DMS79 treated with DMSO at 0.1 percent for 48 hours (cell line): ENCODE results near the gene UST.
"Not testable (repeated sequence)": the region's sequence is repeated elsewhere in the genome, so short reads cannot be mapped to it uniquely, and the experiment has no call there.

Experiments used
- DNase-seq: peaks from one replicate; lab custom pipeline; 2025; lab: John Stamatoyannopoulos, UW

UST gene

DNA sequence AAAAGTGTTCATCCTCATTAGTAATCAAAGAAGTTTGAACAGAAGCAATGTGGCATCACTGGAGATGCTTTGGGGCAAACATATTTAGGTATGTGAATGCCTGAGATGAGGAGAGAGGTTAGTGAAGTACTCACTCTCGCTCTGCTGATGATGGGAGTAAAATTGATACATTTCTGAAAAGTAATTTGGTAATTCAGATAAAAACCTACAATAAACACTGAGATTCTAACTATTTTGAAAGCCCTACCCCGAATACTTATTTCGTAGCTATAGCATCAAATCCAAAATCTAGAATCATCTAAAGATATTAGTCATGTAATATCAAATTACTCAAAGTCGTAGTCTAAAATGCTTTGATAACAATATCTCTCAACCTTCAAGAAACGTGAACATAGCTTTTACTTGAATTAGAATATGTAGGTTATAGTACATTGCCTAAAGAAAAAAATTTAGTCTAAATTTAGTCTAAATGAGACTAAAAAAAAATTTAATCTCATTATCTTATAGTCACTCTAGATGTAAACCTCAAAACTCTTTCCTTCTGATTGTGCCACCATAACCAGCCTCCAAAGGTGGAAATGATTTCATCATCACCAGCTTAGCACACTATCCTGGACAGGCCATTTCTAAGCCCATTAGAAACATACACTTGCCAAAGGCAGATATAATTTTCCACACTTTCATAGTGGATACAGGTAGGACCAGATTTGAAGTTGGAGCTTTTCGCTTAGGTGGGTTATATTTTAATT, 338.2 kb downstream of the UST start:
- no peak for DNase-seq

DNA sequence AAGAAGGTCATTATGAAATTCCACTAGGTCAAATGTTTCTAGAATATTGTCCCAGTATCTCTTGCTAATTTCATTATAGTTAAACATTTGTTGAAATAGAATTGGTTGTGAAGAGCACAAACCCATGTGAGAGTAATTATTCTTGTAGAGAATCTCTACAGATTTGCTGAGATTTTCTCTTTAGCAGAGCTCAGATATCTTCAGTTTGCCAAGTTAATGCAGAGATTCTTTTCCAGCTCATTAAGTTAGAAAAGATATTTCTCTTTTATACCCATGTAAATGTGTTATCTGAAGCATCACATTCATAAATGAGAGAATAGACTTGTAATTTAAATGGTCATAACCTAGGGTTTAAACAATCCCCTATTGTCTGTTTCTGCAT, 338.7 kb downstream of the UST start:
- no peak for DNase-seq

DNA sequence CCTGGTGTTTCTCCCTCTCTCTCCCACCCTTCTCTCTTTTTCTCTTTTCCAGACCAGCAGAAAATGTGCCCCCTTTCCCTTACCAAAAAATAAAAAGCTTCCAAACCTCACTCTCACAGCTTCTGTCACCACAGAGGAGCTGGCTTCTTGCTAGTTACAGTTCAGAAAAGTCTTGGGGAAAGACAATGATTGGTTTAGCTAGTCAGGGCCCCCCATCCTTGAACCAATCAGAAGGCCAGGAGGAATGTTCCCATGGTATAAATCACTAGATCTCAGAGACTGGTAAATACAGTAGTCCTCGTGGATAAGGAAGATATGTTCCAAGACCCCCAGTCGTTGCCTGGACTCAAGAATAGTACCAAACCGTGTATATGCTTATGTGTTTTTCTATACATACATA, 339.5 kb downstream of the UST start:
- DNase-seq = no peak

DNA sequence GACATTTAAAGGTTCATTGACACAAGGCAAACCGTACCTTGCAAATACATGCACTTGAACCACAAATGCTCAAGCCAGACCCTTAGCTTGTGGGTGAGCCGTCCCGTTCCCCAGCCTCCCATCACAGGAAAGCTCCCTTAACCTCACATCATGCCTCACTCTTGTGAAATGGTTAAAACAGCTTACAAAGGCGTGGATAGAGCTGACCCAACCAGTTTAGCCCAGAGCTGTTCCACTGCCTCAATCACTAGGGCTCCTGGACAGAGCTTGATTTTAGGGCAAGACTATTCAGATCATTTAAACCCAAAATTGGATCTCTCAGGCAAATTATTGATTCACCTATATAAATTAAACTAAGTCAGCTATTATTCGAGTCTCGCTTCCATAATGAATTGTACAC, 341.1 kb downstream of the UST start:
- no peak for DNase-seq

DNA sequence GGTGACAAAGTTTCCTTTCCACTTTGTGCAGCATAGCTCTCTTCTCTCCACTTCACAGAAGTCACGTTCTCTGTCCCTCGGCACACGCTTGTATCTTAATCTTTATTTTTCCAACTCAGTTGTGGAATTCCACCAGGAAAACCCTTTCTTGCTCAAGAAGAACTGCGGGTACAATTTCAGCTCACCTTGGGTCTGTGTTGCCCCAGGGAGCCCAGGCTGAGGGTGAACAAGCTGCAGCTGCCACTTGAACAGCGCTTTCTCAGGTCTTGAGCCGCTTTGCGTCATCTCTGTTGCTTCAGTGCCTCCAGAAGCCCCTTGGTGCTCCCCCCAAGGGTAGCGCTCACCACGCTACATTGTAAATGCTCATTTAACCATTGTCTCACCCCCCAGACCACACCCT, 341.5 kb downstream of the UST start:
- DNase-seq = no peak

DNA sequence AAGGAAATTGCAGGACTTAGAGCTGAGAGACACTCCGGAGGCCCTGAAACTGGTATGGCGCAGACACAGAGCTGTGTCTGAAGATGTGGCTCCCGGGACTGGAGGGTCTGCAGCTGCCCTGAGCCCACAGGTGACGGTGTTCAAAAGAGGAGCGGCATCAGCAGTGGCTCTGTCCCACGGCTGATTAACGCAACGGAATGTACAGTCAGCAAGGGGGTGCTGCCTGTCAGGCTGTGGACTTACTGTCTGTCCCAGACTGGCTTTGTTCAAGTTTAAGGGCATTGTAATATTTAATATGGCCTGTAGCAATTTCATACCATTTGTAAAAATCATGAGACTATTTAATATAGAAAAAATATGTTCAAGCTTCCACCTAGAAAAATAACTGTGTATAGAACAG, 342.7 kb downstream of the UST start:
- DNase-seq = no peak

DNA sequence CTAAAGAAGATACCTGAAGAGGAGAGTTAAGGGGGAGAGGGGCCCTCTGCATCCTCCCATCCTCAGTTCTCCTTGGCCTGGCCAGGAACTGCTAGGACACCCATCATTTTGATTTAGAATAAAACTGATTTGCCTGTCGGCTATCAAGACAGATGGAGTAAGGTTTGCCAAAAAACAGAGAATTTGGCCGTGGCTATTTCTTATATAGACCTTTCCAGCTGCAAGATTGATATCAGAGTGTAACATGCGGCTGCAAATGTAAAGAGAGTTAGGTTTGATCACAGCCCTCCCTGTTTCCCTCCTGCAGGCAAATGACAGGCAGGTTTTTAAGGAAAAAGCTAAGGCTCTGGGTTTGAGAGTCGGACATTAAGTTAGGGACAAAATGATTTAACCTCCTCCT, 344.1 kb downstream of the UST start:
- DNase-seq = no peak

DNA sequence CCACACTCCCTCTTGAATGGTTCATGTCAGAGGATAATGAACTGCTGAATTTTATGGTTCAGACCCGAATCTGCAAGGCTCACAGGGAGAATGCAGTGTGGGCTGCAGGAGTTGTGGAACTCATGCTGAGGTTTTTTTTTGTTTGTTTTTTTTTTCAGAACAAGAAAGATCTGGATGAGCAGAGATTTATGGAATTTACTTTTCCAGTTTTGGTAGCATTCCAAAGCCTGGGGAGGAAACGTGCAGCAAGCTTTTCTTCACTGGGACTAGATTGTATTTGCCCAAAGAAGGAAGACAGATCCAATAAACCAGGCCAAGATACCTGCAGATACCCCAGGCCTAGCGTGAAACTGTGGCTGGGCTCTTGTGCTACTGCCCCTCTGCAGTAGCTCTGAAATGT, 346.8 kb downstream of the UST start:
- no peak for DNase-seq

DNA sequence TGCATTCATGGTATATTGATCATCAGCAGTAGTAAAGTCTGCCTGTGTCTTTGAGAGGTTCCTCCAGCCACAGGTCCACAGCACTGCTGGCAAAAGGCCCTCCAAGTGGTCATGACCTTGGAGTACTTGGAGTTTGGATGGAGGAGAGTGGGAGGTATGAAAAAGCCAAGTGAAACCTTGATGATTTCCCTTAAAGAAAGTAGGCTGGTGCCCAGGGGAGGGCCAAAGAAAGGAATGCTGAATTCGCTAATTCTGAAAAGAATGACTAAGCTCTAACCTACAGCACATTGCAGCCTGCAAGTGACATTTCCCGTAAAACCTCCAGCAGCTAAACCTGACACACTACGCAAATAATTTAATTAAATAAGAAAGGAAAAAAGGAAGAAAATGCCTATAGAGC, 347.3 kb downstream of the UST start:
- no peak for DNase-seq

DNA sequence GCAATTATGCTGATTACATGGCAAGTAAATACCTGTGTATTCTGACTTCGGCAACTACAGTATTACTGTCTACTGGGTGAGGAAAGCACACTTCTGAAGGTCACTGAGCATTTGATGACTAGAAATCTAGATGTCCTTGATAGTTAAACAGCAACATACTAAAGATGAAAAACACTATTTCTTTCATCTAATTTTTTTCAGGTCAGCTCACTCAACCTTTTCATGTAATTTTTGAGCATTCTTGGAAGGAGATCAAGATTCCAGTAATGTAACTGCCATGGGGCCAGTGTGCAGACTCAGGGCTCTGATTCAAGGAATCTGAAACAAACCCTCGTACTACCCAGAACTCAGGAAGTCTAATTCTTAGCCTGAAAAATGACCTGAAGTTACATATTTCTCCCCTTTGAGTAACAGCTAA, 348.1 kb downstream of the UST start:
- DNase-seq = no peak

DNA sequence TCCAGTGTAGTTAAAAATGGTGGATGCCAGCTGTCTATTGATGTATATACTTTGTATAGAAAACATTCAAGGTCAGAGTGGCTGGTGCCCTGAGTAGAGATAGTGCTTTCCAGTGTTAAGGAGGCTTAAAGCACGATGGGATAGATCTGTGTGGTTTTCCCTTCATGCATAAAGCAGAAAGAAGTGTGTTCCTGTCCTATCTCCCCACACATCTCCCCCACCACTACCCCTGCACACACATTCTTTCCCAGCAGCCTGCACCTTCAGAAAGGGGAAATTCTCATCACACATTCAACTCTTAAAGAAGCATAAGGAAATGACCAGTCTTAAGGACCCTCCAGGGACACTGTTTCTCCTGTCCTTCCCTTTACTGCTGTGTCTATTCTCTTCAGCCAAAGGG, 349.0 kb downstream of the UST start:
- DNase-seq = no peak

DNA sequence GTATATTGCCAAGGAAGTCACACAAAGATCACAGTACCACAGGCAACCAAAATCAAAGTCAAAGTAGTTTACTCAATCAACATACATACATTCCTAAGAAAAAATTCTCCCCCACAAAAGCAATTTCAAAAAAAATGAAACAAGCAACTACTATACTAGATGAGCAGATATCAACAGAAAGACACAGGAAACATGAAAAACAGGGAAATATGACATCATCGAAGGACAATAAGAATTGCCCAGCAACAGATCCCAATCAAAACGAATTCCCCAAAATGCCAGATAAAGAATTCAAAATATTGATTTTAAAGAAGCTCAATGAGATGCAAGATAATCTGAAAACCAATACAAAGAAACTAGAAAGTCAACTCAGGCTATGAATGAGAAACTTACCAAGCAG, 351.0 kb downstream of the UST start:
- no peak for DNase-seq

DNA sequence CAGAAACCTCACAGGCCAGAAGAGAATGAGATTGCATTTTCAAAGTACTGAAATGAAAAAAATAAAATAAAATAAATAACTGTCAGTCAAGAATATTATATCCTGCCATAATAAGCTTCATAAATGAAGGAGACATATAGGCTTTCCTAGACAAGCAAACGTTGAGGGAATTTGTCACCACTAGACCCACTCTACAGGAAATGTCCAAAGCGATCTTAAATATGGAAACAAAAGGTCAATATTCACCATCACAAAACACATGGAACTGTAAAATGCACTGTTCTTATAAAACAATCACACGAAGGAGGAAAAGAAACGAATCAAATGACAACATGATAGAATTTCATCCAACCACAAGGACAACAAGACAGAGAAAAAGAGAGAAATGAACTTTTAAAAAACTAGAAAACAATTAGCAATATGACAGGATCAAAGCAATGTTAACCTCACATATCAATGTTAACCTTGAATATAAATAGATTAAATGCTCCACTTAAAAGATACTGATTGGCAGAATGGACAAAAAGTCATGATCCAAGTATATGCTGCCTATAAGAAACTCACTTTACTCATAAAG, 352.0 kb downstream of the UST start:
- DNase-seq = no peak

DNA sequence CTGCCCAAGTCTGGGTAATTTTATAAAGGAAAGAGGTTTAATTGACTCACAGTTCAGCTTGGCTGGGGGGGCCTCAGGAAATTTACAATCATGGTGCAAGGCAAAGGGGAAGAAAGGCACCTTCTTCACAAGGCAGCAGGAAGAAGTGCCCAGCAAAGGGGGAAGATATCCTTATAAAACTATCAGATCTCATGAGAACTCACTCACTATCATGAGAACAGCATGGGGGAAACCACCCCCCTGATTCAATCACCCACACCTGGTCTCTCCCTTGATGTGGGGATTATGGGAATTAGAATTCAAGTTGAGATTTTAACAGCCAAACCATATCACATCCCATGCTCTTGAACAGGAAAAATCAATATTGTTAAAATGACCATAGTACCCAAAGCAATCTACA, 355.5 kb downstream of the UST start:
- DNase-seq = no peak

DNA sequence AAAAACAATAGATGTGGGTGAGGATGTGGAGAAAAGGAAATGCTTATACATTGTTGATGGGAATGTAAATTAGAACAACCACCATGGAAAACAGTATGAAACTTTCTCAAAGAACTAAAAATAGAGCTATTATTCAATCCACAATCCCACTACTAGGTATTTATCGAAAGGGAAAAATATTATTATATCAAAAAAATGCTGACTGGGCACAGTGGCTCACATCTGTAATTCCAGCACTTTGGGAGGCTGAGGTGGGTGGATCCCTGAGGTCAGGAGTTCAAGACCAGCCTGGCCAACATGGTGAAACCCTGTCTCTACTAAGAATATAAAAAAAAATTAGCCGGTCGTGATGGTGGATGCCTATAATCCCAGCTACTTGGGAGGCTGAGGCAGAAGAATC, 357.1 kb downstream of the UST start:
- DNase-seq = not testable (repeated sequence)

DNA sequence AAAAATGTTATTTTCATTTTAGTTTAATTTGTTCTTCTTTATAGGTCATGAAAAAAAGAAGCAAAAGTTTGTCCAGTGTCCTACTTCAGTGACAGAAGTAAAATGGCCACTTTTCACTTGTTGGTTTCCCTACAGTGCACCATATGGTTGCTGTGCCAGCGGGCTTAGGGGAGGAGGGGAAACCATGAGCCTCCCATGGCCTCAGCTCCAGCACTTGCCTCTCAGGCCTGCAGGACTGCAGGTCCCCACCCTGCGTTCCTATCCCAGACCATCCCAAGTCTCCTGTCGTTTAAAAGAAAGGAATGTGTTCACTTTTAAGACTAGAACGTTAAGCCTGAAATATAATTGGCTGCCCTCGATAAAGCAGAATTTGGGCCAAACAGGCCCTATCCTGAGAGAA, 360.7 kb downstream of the UST start:
- DNase-seq = no peak

DNA sequence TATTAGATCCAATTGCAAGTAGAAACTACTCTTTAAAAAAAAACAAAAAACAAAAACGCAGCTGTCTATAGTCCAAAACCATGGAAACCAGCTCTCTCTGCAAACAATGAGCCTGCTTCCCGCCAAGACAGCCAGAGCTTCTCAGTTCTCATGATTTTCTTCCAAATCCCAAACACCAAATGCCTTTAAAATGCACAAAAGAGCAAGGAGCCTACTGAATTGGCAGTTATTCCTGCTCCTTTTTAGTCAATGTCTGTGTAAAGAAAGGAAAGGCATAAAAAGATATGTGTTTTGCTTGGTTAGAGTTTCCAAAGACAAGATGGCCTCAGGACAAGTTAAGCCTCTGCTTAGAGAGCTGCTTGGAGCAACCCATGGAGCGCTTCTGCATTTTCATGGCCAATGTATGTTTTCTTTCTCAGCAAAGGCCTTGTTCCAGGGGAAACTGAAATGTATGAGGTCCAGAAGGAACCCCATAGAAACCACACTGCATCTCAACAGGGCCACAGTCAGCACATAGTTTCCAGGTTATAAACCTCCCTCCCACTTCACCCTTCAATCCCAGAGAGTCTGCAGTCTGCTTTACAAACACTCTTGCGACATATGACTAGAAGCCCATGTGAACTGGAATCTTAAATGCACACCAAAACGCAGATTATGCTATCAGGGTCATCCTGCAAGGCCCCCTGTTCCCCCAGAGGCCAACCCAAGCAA, 361.4 kb downstream of the UST start:
- no peak for DNase-seq

DNA sequence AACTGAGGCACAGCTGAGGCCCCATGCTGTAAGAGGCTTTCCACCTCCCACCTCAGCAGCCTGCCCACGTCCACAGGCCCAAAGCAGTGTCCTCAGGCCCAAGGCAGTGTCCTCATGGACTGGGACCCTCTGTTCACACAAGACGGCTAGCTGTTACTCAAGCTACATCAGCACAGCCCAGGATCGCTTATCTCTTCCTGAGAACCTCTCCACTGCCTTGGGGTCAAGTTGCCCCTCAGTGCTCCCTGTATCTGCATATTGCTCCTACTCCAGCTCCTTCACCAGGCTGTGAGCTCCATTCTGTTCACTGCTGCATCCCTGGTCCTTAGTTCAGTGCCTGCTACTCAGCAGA, 361.9 kb downstream of the UST start:
- no peak for DNase-seq

DNA sequence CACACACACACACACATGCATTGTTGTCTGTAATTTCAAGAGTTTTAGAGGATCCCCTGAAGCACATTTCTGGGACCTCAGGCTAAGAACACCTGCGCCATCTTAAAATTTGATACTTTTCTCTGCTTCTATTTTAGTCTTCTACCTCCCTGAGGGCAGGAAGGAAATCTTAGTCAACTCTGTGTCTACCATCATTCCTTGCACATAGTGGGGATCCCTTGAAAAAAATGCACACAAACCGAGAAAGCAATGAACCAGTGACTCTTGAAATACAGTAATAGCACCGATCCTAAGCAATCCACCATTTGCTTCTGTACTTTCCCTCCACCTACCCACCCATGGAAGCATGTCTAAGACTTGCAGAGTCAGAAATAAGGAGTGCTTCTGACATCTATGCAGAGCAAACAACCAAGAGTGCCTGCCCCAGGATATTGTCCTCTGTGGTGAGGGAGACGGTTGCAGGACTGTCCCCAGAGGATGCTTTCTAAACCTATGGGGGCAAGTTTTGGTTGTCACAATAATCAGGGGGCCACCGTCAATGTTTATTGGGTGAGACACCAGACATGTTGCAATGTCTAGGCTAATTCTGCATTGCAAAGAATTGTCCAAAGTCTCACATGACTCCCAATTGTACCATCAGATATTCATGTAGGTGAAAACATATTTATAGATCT, 362.7 kb downstream of the UST start:
- DNase-seq = no peak

DNA sequence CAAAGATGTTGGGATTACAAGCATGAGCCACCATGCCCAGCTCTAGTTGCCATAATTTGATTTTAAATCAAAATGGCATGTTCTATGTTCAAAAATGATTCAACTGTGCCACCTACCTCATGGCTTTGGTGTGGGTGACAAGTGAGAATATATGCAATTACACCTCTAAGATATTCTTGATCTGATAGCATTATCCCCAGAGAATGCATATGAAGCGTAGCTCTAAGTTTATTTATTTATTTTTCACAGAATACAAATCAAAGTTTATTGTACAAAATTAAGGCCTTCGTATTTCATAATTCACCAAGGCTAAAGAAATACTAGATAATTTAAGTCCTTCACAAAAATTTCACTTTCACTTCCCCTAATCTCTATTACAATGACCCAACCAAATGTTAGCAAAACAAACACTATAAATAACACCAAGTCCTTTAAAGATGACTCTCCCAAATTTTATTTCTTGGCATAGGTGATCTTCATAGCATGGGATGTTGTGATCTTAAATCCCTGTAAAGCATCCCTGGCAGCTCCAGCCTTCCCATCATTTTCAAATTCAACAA, 364.8 kb downstream of the UST start:
- no peak for DNase-seq

DNA sequence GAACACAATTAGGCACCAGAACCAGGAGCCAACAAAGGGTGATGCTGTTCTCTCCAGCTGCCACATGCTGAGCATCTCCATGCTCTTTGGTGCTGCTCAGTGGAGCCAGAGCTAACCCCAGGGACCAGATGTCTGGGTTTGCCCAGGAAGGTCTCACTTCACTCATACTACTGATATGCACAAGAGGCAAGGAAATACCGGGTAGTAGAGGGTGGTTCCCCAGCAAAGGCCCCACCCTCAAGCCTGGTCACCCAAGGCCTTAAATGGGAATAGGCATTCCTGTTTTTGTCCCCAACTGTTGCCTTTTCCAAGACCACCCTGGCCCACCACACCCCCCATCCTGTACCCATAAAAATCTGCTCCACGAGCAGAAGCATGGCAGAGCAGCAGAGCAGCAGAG, 366.1 kb downstream of the UST start:
- DNase-seq = no peak

DNA sequence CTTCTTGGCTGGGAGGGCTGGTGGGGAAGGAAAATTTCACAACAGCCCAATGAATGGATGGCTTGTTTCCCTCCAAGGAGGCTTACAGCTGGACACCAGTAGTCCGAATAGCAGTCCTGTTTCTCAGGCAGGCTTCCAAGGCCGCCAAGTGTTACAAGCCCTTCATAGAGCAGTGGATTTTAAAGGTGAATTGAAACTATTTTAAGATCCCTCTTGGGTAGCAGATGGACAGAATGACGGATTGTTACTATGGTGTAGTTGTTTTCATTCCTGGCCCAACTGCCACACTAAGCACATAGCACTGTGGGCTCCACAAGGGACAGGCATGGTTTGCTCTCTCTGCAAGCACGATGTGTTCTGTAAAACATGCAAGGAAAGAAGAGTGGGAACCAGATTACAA, 367.3 kb downstream of the UST start:
- no peak for DNase-seq
